A549 (cell line): ENCODE measurements around the gene PHC2.

Source experiments
- CHD4 ChIP-seq: fragments of 200-600 bp; sonication (generic); IDR thresholded peaks from 2 replicates; pipeline ENCODE4 v1.6.1; 2016; ENCODE audit warnings: antibody characterized with exemption, mild to moderate bottlenecking, borderline replicate concordance
- EP300 ChIP-seq, 2 experiments: fragments of >200 bp; sonication (Bioruptor Twin); formaldehyde crosslinking; IDR thresholded peaks; 2 replicates in 1 of 2; 3 replicates in 1 of 2; pipeline ENCODE4 v1.6.1; 2016 to 2017
- HDAC2 ChIP-seq: fragments of 200-600 bp; sonication (generic); IDR thresholded peaks from 2 replicates; pipeline ENCODE4 v1.6.1; 2016
- JUN ChIP-seq, 2 experiments: fragments of >200 bp; sonication (Bioruptor Twin); formaldehyde crosslinking; IDR thresholded peaks; 2 replicates in 1 of 2; 3 replicates in 1 of 2; pipeline ENCODE4 v1.6.1; 2016 to 2017
- JUNB ChIP-seq: fragments of >200 bp; sonication (Bioruptor Twin); formaldehyde crosslinking; IDR thresholded peaks from 2 replicates; pipeline ENCODE4 v1.6.1; 2016
- KDM1A ChIP-seq: fragments of 200-600 bp; sonication (generic); IDR thresholded peaks from 2 replicates; pipeline ENCODE4 v1.6.1; 2016; ENCODE audit warnings: low read depth, mild to moderate bottlenecking
- MAZ ChIP-seq: fragments of 150-350 bp; IDR thresholded peaks from 2 replicates; pipeline ENCODE4 v1.6.1; 2014; ENCODE audit warnings: antibody characterized with exemption, low read depth, low read length, borderline replicate concordance
- POLR2A ChIP-seq: IDR thresholded peaks from 2 replicates; pipeline ENCODE4 v1.6.1; 2012; ENCODE audit warnings: mild to moderate bottlenecking, low read length
- RNF2 ChIP-seq: fragments of 200-600 bp; sonication (generic); IDR thresholded peaks from 2 replicates; pipeline ENCODE4 v1.6.1; 2016; ENCODE audit warnings: low read depth, mild to moderate bottlenecking, antibody characterized with exemption, moderate library complexity, borderline replicate concordance
- TFCP2L1 ChIP-seq: fragments of 250-450 bp; sonication (Bioruptor Pico); IDR thresholded peaks from 2 replicates; pipeline ENCODE4 v1.5.0; 2021; ENCODE audit warnings: mild to moderate bottlenecking
- TF ChIP-seq, protein P1 (sequence below): fragments of >200 bp; sonication (Bioruptor Twin); formaldehyde crosslinking; IDR thresholded peaks from 3 replicates; pipeline ENCODE4 v1.5.1; 2016
- TF ChIP-seq, protein P2 (sequence below): fragments of >200 bp; sonication (Bioruptor Twin); formaldehyde crosslinking; IDR thresholded peaks from 3 replicates; pipeline ENCODE4 v1.6.1; 2016
- TF ChIP-seq, protein P3 (sequence below): fragments of 450-650 bp; IDR thresholded peaks from 2 replicates; pipeline ENCODE4 v1.6.1; 2014; ENCODE audit warnings: antibody characterized with exemption
- TF ChIP-seq, protein P4 (sequence below): IDR thresholded peaks from 2 replicates; pipeline ENCODE4 v1.6.1; 2012

DNA sequence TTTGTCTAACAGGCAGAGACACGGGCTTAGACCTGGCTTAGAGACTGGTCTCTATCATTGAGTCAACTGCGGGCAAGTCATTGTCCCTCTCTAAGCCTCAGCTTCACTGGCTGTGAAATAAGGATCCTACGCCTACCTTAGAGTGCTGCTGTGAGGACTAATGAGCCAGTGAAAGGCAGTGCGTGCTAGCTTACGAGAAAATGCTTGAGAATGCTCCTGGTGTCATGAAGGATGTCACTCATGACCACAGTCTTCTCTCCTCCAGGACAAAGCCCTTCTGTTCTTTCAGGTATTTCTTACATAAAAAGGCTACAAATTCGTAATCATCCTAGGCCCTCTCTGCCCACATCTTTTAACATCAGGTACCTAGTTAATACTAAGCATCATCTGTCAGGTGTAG, 93.5 kb downstream of the PHC2 start:
- TF ChIP-seq TFCP2L1 (no peak), RNF2 (no peak), POLR2A (no peak), HDAC2 (no peak), EP300 (IDR thresholded peaks at IDR 0.05) (no peak), CHD4 (no peak), JUNB (no peak), KDM1A (no peak), MAZ (no peak), JUN (IDR thresholded peaks at IDR 0.05) (no peak)
- TF ChIP-seq, protein P1, sequence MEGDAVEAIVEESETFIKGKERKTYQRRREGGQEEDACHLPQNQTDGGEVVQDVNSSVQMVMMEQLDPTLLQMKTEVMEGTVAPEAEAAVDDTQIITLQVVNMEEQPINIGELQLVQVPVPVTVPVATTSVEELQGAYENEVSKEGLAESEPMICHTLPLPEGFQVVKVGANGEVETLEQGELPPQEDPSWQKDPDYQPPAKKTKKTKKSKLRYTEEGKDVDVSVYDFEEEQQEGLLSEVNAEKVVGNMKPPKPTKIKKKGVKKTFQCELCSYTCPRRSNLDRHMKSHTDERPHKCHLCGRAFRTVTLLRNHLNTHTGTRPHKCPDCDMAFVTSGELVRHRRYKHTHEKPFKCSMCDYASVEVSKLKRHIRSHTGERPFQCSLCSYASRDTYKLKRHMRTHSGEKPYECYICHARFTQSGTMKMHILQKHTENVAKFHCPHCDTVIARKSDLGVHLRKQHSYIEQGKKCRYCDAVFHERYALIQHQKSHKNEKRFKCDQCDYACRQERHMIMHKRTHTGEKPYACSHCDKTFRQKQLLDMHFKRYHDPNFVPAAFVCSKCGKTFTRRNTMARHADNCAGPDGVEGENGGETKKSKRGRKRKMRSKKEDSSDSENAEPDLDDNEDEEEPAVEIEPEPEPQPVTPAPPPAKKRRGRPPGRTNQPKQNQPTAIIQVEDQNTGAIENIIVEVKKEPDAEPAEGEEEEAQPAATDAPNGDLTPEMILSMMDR, result no peak
- TF ChIP-seq, protein P2, sequence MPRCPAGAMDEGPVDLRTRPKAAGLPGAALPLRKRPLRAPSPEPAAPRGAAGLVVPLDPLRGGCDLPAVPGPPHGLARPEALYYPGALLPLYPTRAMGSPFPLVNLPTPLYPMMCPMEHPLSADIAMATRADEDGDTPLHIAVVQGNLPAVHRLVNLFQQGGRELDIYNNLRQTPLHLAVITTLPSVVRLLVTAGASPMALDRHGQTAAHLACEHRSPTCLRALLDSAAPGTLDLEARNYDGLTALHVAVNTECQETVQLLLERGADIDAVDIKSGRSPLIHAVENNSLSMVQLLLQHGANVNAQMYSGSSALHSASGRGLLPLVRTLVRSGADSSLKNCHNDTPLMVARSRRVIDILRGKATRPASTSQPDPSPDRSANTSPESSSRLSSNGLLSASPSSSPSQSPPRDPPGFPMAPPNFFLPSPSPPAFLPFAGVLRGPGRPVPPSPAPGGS, result no peak
- TF ChIP-seq, protein P3, sequence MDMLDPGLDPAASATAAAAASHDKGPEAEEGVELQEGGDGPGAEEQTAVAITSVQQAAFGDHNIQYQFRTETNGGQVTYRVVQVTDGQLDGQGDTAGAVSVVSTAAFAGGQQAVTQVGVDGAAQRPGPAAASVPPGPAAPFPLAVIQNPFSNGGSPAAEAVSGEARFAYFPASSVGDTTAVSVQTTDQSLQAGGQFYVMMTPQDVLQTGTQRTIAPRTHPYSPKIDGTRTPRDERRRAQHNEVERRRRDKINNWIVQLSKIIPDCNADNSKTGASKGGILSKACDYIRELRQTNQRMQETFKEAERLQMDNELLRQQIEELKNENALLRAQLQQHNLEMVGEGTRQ, result no peak
- TF ChIP-seq, protein P4, sequence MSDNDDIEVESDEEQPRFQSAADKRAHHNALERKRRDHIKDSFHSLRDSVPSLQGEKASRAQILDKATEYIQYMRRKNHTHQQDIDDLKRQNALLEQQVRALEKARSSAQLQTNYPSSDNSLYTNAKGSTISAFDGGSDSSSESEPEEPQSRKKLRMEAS, result no peak
